Omental fat pad (tissue), 4 donors: Measurements from ENCODE around the gene ABHD17A. TPM values are rescaled to one million over a fixed set of nuclear protein-coding genes. Genes with fewer than 3 reads are reported as not detected.

ENCODE experiments used
- ATAC-seq: fragments of 150-250 bp; one replicate; pipeline ENCODE4 v1.9.1; 2016; ENCODE audit warnings: mild to moderate bottlenecking, moderate library complexity; ENCODE audit not compliant: low FRiP score
- DNase-seq: peaks from one replicate; pipeline ENCODE4 v3.0.0-alpha.2; 2019; ENCODE audit warnings: low spot score
- CTCF ChIP-seq, 3 donors: fragments of 450-650 bp; IDR thresholded peaks; one replicate each; pipeline ENCODE4 v1.5.1; 2016 to 2017; ENCODE audit warnings: antibody characterized with exemption in 3 of 3, mild to moderate bottlenecking in 3 of 3, moderate library complexity in 2 of 3
- total RNA-seq, 4 donors: library from RNA; depleted of rRNA; stranded (reverse); fragments of >200 nt; gene quantifications; one replicate each; pipeline ENCODE4 v1.1.0, GENCODE V29; 2016

The ABHD17A gene
- total RNA-seq, 4 donors from 2014 or later, result 70.1 to 117 (median 87.8) TPM

DNA sequence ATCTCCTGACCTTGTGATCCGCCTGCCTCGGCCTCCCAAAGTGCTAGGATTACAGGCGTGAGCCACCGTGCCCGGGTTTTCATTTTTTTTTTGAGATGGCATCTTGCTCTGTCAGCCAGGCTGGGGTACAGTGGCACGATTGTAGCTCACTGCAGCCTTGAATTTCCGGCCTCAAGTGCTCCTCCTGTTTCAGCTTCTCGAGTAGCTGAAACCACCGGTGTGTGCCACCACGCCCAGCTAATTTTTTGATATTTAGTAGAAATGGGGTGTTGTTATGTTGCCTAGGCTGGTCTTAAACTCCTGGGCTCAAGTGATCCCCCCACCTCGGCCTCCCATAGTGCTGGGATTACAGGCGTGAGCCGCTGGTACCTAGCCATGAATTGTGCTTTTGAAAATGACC, 25.8 kb upstream of the ABHD17A start:
- DNase-seq (no peak), ATAC-seq (no peak)
- TF ChIP-seq CTCF (IDR thresholded peaks at IDR 0.05), result no peak

DNA sequence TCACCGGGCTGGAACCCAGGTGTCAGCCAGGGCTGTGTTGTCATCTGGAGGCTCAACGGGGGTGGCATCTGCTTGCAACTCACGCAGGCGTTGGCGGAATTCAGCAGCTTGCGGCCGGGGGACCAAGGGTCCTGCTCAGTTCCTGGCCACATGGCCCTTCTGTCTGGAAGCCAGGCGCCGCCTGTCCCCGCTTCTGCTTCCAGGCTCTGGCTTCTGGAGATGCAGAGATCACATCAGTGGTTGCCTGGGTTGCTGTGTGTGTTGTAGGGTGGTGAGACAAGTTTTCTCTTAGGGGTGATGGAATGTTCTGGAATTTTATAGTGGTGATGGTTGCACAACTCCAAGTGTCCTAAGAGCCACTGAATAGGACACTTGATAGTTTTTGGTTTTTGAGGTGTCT, 24.9 kb upstream of the ABHD17A start:
- no peak for ATAC-seq
- no peak for DNase-seq
- no peak for TF ChIP-seq CTCF (IDR thresholded peaks at IDR 0.05)

GRCh38 chr19:1909761-1910080, 24.4 kb upstream of the ABHD17A start:
- no peak for ATAC-seq
- TF ChIP-seq CTCF (IDR thresholded peaks at IDR 0.05), result no peak
- no peak for DNase-seq

DNA sequence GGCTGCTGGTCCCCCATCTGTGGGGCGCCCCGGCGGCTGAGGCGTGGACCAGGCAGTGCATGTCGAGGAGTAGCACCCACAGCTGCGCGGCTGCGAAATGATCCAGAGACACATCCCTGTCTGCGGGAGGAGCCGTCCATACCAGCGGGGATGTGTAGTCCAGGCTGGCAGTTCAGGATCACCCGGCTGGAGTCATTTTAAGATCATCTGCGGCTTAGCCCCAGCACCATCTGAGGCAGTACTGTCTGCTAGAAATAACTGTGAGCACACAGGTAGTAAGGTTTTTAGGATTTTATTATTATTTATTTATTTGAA, 23.0 kb upstream of the ABHD17A start:
- ATAC-seq (no peak), DNase-seq (no peak)
- no peak for TF ChIP-seq CTCF (IDR thresholded peaks at IDR 0.05)

GRCh38 chr19:1907563-1908363, 22.5 kb upstream of the ABHD17A start:
- ATAC-seq (no peak), DNase-seq (no peak)
- TF ChIP-seq CTCF (IDR thresholded peaks at IDR 0.05), result no peak

DNA sequence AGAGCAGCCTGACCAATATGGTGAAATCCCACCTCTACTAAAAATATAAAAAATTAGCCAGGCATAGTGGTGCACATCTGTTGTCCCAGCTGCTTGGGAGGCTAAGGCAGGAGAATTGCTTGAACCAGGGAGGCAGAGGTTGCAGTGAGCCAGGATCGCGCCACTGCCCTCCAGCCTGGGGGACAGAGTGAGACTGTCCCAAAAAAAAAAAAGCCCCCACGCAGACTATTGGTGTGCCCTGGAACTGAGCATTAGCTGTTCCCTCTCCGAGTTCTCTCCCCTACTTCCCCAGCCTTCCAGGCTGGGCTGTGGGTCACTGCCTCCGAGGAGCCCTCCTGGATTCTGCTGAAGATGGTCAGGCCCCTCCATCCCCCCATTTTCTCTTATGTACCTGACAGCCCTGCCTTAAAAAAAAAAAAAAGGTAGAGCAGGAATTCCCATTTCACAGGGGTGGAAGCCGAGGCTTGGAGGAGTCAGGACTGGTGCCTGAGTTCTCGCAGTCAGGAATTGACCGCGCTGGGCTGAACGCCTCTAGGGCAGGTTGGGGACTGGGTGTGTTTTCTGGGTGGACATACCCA, 21.8 kb upstream of the ABHD17A start:
- DNase-seq, result no peak
- ATAC-seq, result no peak
- no peak for TF ChIP-seq CTCF (IDR thresholded peaks at IDR 0.05)

- TF ChIP-seq CTCF (IDR thresholded peaks at IDR 0.05), result no peak
- ATAC-seq (no peak), DNase-seq (no peak)
Measured at GRCh38 chr19:1905863-1906375, 20.6 kb upstream of the ABHD17A start.
